ES-I3 (cell line): ENCODE data around the gene GAREM1.
"Not testable (repeated sequence)": the region's sequence is repeated elsewhere in the genome, so short reads cannot be mapped to it uniquely, and the experiment has no call there.

ENCODE experiments used
- H3K36me3 ChIP-seq: 2 replicates; pipeline ENCODE4 v1.6.1; 2013; ENCODE audit warnings: mild to moderate bottlenecking, low read length, control low read depth, moderate library complexity; ENCODE audit not compliant: insufficient read depth
- H3K4me1 ChIP-seq: 2 replicates; pipeline ENCODE4 v1.6.1; 2013; ENCODE audit warnings: mild to moderate bottlenecking, control low read depth, low read length; ENCODE audit not compliant: insufficient read depth
- H3K9ac ChIP-seq: 2 replicates; pipeline ENCODE4 v1.6.1; 2013; ENCODE audit warnings: low read depth, mild to moderate bottlenecking, low read length, moderate library complexity
- H3K9me3 ChIP-seq: 2 replicates; pipeline ENCODE4 v1.6.1; 2013; ENCODE audit warnings: mild to moderate bottlenecking, low read length, moderate library complexity; ENCODE audit not compliant: control insufficient read depth, insufficient read depth

Gene GAREM1

DNA sequence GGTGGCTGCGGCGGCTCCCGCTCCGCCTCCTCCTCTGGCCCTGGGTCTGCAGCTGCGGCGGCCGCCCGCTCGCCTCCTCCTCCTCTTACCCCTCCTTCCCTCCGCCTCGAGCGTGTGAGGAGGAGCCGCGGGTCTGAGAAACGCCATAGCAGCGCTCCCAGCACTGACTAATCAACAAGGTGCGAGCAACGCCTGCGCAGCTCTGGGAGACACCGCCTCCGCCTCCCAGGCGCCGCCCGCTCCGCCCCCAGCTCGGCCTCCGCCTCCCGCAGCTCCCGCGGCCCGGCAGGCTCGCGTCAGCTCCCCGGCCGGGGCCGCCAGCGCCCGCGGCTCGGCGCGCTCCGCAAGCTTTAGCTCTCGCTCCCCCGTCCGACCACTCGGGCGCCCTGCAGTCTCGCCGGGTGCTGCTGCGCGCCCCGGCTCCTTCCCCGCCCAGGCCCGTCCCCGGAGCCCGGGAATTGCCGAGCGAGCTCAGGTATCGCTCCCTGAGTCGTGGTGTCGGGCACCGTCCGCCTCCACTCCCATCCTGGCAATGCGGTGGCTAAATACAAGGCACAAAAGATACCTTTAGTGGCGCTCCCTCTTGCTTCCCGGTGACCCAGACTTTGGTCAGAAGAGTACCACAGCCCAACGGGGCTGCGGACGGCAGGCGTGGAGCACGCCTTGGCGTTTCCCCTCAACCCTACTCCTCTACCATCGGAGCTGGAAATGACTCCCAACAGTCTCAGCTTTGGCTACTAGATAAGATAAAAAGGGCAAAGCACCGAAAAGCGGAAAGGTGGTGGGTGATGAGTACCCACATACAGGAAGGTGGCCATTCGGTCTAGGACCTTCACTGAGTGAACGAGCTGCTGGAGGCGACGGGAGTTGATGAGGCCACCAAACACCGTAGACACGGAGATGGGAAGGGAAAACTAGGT, at the start of gene GAREM1:
GAREM1 (minus strand) TSS at position 169 of the 920 bp plus-strand sequence. CDS start 454 bp downstream, outside the sequence.
- Histone ChIP-seq H3K9ac (peak within 1 kb of the TSS; percentile 94), H3K36me3 (no peaks in the 10 kb centered on the region), H3K4me1 (no peaks in the 10 kb centered on the region), H3K9me3 (no peaks in the 10 kb centered on the region)

DNA sequence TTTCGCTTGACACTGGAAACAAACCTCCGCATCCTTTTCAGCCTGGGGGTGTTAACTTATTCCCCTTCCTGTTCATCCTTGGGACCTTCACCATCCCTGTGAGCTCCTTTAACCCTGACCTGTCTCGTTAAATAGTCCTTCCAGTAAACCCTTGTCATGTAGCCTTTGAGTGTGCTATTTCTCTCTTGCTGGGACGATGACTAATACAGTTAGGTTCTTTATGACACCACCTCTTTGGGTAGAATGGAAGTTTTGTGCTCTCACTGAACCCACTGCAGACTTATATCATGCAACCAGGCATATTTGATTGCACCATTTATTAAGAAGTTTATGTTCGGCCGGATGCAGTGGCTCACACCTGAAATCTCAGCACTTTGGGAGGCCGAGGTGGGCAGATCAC, 40.5 kb upstream of the GAREM1 start:
- H3K9me3 ChIP-seq, result no peaks in the 10 kb centered on the region
- no peaks in the 10 kb centered on the region for H3K4me1 ChIP-seq

DNA sequence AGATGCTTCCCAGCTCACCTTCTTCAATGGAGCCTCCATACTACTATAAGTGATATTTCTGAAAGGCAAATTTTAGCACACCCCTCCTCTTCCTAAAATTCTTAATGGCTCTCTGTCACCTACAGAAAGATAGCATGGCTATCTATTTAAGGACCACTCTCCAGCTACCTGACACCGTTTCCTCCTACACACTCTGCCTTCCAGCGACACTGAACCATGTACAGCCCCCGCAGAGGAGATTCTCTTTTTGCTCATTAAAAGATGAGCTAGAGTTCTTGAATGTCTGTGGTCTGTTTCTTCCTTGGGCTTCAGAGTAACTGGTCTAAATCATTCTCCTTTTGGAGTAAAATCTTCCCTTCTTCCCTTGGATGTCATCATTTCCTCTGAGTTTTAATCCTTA, 38.4 kb upstream of the GAREM1 start:
- Histone ChIP-seq H3K9ac (no peak overlapping the region), H3K36me3 (no peaks in the 10 kb centered on the region), H3K4me1 (no peaks in the 10 kb centered on the region), H3K9me3 (no peaks in the 10 kb centered on the region)

More for the DNA sequence above, 40.5 kb upstream of the GAREM1 start:
- H3K9ac ChIP-seq, result no peak overlapping the region
- H3K36me3 ChIP-seq, result no peaks in the 10 kb centered on the region

DNA sequence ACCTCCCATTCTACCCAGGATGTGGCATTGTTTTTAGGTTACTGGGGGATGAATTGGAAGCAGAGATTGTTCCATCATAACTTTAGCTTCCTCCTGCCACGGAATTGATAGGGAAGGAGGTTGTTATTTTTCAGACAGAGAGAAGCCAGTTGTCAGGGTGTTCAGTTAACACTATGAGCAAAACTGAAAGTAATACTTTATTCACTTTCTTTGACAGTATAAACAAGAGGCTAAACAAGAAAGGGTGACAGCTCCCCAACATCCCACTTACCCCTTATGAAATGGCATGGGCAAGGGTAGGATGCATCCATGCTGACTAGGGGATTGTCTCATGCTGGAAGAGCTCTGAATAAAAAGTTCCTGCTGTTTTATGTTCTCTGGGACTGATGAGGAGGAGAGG, 36.4 kb upstream of the GAREM1 start:
- Histone ChIP-seq H3K9ac (no peak overlapping the region), H3K4me1 (no peaks in the 10 kb centered on the region), H3K36me3 (no peaks in the 10 kb centered on the region), H3K9me3 (no peaks in the 10 kb centered on the region)

DNA sequence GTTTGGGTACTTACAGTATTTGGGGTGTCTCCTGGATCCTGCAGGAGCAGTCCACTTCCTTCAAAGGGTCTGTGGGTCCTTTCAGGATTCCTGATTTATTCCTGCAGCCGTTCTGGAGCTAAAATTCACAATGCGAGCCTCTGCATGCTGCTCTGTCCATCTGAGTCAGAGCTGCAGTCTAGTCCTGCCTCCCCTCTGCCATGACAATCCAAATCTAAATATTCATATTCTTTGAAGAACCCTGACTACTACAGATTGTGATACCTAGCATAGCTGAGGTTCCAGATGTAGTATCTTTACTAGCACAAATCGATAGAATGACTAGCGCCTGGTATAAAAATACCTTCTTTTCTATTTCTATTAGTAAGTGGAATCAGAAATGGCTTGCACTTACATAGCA, 31.3 kb upstream of the GAREM1 start:
- Histone ChIP-seq H3K4me1 (no peaks in the 10 kb centered on the region), H3K36me3 (no peaks in the 10 kb centered on the region), H3K9ac (no peak overlapping the region), H3K9me3 (no peaks in the 10 kb centered on the region)

DNA sequence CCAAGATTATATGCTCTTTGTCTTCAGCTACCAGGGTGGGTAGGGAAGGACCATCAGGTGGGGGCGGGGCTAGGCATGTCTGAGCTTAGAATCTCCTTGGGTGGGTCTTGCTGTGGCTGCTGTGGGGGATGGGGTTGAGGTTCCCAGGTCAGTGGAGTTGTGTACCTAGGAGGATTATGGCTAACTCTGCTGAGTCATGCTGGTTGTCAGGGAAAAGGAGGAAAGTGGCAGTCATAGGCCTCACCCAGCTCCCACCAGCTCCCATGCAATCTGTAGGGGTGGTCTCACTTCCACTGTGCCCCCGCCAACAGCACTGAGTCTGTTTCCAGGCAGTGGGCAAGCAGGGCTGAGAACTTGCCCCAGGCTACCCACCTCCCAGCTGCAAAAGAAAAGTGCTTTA, 30.6 kb upstream of the GAREM1 start:
- not testable (repeated sequence) for H3K9me3 ChIP-seq, H3K36me3 ChIP-seq, H3K9ac ChIP-seq, H3K4me1 ChIP-seq

DNA sequence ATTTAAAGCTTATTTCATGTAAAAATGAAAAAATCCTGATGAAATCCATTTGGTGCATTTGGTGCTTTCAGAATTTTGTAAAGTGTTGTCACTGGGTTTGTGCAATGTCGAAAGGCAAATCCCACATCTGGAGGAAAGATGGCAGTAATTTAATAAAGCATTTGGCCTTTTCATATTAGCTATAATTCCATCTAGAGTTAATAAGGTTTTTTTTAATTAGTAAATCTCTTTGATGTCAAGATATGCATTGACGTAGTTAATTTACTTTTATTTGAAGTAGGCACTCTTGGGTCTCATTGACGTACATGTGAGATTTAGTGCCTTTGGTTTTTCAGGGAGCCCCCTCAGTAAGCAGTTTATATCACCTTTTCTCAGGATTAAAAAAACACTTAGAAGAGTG, 12.3 kb upstream of the GAREM1 start:
- Histone ChIP-seq H3K4me1 (no peaks in the 10 kb centered on the region), H3K9me3 (no peaks in the 10 kb centered on the region), H3K36me3 (no peaks in the 10 kb centered on the region), H3K9ac (no peak overlapping the region)

DNA sequence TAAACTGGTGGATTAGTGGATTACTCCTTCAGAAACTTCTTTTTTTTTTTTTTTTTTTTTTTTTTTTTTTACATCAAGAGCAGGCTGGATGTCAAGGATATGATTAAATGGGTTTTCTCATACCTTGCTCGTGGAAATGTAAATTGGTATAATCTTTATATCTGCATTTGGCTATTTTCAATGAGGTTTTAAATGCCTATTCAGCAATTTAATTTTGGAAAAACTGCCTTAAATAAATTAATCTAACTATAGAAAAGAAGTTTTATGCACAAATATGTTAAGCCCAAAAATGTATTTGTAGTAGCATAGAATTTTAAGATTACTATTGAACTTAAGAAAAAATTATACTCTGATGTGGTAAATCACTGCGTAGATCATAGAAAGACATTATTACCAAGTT, 11.4 kb upstream of the GAREM1 start:
- no peaks in the 10 kb centered on the region for H3K36me3 ChIP-seq
- no peaks in the 10 kb centered on the region for H3K4me1 ChIP-seq
- no peaks in the 10 kb centered on the region for H3K9me3 ChIP-seq
- H3K9ac ChIP-seq, result no peak overlapping the region

DNA sequence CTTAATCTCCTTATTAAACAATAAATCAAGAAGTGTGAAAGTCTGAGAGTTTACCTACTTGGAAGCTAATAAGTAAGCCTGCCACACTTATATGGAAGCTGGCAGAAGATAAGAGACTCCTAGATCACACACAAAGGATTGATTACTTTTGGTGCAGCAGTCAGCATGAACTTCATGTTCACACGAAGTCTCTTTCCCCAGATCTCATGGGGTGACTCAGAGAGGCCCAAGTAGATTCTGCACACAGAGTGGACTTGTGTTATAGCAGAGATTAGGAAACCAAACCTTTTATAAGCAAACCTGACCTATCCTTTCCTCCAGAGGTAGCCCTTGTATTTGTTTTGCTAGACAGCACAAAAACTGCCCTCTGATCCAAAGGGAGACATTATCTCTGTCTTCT, 9.9 kb upstream of the GAREM1 start:
- Histone ChIP-seq H3K4me1 (no peaks in the 10 kb centered on the region), H3K9me3 (no peaks in the 10 kb centered on the region), H3K9ac (no peak overlapping the region)

DNA sequence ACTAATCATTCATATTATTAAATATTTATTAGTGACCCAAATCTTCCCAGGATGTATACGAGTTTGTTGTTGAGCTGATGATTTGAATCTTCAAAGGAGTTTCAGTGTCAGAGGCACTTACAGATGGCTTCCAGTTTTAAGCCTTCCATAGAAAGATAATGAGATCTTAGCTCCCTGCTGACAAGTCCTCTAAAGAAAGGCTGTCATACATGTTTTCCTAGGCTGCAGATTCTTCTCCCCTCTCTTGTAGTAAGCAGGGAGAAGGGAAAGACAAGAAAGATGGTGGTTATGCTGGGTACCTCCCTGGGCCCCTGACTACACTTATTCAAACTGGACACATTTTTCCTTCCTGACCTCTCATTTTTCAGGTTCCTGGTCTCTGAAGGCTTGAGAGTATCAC, 8.1 kb upstream of the GAREM1 start:
- no peaks in the 10 kb centered on the region for H3K9me3 ChIP-seq
- no peaks in the 10 kb centered on the region for H3K36me3 ChIP-seq
- no peak overlapping the region for H3K9ac ChIP-seq
- H3K4me1 ChIP-seq, result no peaks in the 10 kb centered on the region

More for the DNA sequence above, 9.9 kb upstream of the GAREM1 start:
- H3K36me3 ChIP-seq, result no peaks in the 10 kb centered on the region

DNA sequence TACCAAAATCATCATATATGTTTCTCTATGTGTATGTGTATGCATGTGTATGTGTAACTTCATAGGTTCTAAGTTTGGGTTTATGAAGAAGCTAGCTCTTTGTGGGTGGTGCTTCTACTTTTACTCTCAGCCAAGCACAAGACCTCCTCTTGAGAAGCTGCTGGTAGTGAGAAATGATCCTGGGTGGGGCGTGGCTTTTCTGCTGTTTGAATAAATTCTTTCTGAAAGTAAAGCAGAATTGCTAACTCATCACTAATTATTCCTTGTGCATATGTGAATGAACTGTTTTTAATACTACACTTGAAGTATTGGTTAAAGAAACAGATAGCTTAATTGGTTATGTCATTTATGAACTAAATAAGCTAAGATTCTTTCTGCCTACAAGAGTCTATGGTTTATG, 7.6 kb upstream of the GAREM1 start:
- H3K36me3 ChIP-seq, result no peaks in the 10 kb centered on the region
- no peaks in the 10 kb centered on the region for H3K9me3 ChIP-seq
- H3K4me1 ChIP-seq, result no peaks in the 10 kb centered on the region
- no peak overlapping the region for H3K9ac ChIP-seq

DNA sequence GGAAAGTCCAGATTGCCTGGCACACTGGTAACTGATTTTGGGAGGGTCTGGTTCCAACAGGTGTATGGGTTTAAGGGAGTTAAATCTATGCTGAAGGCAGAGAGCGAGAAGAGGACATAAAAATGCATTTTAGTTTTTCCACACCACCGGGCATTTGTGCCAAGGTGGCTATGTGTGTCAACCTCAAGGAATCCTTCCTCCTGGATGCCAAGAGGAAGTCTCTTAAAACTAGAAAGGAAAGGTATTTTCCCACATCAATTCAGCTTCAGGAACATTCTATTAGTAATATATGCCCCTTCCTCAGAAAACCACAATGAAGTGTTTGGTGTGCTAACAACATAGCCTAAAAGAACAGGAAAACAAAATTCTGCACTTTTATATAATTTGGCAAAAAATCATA, 5.4 kb upstream of the GAREM1 start:
- H3K4me1 ChIP-seq, result no peaks in the 10 kb centered on the region

DNA sequence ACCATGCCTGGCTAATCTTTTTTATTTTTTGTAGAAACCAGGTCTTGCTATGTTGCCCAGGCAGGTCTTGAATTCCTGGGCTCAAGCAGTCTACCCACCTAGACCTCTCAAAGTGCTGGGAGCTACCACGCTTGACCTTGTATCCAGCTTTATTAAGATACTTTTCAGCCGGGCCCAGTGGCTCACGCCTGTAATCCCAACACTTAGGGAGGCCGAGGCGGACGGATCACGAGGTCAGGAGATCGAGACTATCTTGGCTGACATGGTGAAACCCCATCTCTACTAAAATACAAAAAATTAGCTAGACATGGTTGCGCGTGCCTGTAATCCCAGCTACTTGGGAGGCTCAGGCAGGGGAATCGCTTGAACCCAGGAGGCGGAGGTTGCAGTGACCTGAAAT, 4.4 kb upstream of the GAREM1 start:
- not testable (repeated sequence) for H3K9ac ChIP-seq, H3K4me1 ChIP-seq, H3K9me3 ChIP-seq, H3K36me3 ChIP-seq

More for the DNA sequence above, 5.4 kb upstream of the GAREM1 start:
- Histone ChIP-seq H3K9ac (no peak overlapping the region), H3K36me3 (no peaks in the 10 kb centered on the region), H3K9me3 (no peaks in the 10 kb centered on the region)

DNA sequence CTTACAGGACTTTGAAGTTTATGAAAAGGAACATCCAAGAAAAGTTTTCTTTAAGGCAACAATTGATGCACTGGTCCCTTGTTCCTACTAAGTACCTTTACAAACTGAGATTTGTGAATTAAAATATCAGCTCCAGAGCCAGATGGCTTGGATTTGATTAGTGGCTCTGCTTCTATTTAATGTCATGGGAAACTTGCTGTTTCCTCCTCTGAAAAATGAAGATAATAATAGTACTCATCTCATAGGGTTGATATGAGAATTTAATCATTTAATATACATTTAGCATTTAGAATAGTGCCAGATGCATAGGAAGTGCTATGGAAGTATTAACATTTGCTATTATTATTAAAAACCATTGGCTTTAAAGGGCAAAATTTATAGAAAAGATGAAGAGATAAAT, 2.6 kb upstream of the GAREM1 start:
- H3K9ac ChIP-seq, result no peak overlapping the region
- no peaks in the 10 kb centered on the region for H3K36me3 ChIP-seq

DNA sequence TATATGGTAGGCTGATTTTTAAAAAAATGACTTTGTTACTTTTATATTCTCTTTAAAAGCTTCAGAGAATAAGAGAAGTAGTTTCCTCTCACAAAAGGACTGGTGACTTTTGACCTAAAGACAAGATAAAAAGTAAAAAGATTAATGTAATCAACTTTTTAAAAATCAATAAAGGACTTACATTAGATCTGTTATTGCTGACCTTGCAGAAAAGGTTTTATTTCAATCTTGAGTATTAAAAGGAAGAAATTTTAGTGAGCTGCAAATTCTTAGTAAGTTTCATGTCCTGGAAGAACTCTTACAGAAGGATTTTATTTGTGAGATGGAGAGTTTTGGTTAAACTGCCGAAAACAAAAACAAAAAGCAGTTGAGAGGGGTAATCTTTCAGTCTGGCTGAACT, 2.2 kb upstream of the GAREM1 start:
- Histone ChIP-seq H3K9ac (no peak overlapping the region), H3K36me3 (no peaks in the 10 kb centered on the region), H3K4me1 (no peaks in the 10 kb centered on the region), H3K9me3 (no peaks in the 10 kb centered on the region)

More for the DNA sequence above, 2.6 kb upstream of the GAREM1 start:
- no peaks in the 10 kb centered on the region for H3K4me1 ChIP-seq
- no peaks in the 10 kb centered on the region for H3K9me3 ChIP-seq
